PFSK-1 (cell line): Measurements from ENCODE around the gene NRP1.

Experiments used
- FOXP2 ChIP-seq: optimal IDR thresholded peaks from 2 replicates; pipeline ENCODE3; 2011; ENCODE audit warnings: borderline replicate concordance, control low read depth, inconsistent platforms; ENCODE audit not compliant: insufficient read depth; ENCODE audit errors: extremely low read length, extremely low read depth
- POLR2AphosphoS5 ChIP-seq: IDR thresholded peaks from 2 replicates; pipeline ENCODE4 v1.6.1; 2012; ENCODE audit warnings: low read depth, mild to moderate bottlenecking, control low read depth, low read length, moderate library complexity
- REST ChIP-seq, 2 experiments: IDR thresholded peaks; 2 replicates each; pipeline versions ENCODE4 v1.6.1 to v1.8.0; 2011 to 2012; ENCODE audit warnings: low read depth in 2 of 2, low read length in 2 of 2, control low read depth in 1 of 2, inconsistent platforms in 1 of 2, mild to moderate bottlenecking in 1 of 2, moderate library complexity in 1 of 2; ENCODE audit not compliant: insufficient read depth in 1 of 2
- SIN3A ChIP-seq: IDR thresholded peaks from 2 replicates; pipeline ENCODE4 v1.6.1; 2012; ENCODE audit warnings: mild to moderate bottlenecking, low read length, moderate library complexity, borderline replicate concordance; ENCODE audit not compliant: insufficient read depth
- TAF1 ChIP-seq: IDR thresholded peaks from 2 replicates; pipeline ENCODE4 v1.6.1; 2012; ENCODE audit warnings: low read length, control low read depth, borderline replicate concordance; ENCODE audit not compliant: insufficient read depth

- TF ChIP-seq TAF1 (no peak), REST (IDR thresholded peaks at IDR 0.05; ENCODE audit: insufficient read depth in 1 of 2, low read depth in 2 of 2, low read length in 2 of 2) (no peak), SIN3A (no peak), POLR2AphosphoS5 (no peak), FOXP2 (no peak)
These were observed 150.8 kb downstream of the NRP1 start for GRCh38 chr10:33183655-33184054.
